Measurements from ENCODE around the gene INPP5E. TPM values are rescaled to one million over a fixed set of nuclear protein-coding genes. Genes with fewer than 3 reads are reported as not detected.

The INPP5E gene
- total RNA-seq, 1 donor, result 8.3 TPM

DNA sequence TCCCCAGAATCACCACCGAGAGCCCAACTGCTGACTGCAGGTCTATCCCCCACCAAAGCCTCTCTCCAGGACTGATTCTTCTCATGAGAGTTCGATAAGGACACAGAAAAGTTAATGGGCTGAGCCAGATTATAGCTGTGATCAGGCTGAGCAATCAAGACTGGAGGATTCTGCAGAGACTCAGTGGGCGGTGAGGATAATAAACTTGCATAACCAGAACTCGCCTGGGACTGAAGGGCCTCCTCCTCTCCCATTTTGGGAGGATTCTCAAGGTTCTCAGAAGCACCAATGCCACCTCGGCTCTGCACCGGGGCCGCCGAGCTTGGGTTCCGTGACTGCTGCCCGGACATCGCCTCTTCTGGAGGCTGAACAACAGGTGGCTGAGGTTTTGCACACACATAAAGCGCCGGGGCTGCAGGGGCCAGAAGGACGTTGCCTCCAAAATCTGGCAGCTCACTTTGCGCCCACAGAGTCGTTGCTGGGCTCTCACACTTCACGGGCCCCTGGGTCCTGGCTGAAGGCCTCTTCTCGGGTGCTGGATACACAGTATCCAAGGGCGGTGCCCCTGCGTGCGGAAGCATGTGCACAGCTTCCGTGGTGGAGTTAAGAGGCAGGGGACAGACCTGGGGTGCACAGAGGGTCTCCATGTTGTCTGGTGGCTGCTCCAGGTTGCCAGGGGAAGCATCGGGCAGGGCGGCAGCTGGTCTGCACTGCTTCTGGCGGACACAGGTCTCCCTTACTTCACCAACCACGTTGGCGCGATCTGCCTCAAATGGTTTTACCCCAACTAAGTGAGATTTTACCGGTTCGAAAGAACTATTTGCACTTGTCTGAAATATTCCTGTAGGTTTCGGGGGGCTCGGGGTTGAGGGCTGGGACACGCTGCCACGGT lies 35.6 kb upstream of the INPP5E start:
- no peak overlapping the region for H3K4me2 ChIP-seq (ENCODE audit: insufficient read depth, low read length)
- no peak overlapping the region for H3K27ac ChIP-seq (ENCODE audit: low read depth, low read length)
- H2AFZ ChIP-seq (ENCODE audit: low read length), result no peak overlapping the region
- H3K4me1 ChIP-seq (ENCODE audit: insufficient read depth, low read length), result no peaks in the 10 kb centered on the region
- peaks cover 90% of the 10 kb centered on the region for H4K20me1 ChIP-seq (ENCODE audit: insufficient read depth, low read length)
- no peaks in the 10 kb centered on the region for H3K9me3 ChIP-seq (ENCODE audit: low read depth, low read length)
- DNase-seq (ENCODE audit: insufficient read length, low spot score, missing footprints), result no peak
- H3K79me2 ChIP-seq (ENCODE audit: insufficient read depth, low read length), result peaks cover 100% of the 10 kb centered on the region
- H3K36me3 ChIP-seq (ENCODE audit: insufficient read depth, low read length), result peaks cover 84% of the 10 kb centered on the region
- H3K4me3 ChIP-seq (ENCODE audit: insufficient read depth, low read length), result no peak overlapping the region
- H3K27me3 ChIP-seq (ENCODE audit: insufficient read depth, low read length), result no peaks in the 10 kb centered on the region
- TF ChIP-seq, protein P1, sequence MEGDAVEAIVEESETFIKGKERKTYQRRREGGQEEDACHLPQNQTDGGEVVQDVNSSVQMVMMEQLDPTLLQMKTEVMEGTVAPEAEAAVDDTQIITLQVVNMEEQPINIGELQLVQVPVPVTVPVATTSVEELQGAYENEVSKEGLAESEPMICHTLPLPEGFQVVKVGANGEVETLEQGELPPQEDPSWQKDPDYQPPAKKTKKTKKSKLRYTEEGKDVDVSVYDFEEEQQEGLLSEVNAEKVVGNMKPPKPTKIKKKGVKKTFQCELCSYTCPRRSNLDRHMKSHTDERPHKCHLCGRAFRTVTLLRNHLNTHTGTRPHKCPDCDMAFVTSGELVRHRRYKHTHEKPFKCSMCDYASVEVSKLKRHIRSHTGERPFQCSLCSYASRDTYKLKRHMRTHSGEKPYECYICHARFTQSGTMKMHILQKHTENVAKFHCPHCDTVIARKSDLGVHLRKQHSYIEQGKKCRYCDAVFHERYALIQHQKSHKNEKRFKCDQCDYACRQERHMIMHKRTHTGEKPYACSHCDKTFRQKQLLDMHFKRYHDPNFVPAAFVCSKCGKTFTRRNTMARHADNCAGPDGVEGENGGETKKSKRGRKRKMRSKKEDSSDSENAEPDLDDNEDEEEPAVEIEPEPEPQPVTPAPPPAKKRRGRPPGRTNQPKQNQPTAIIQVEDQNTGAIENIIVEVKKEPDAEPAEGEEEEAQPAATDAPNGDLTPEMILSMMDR (IDR thresholded peaks at IDR 0.05; ENCODE audit: extremely low read depth, low read depth, low read length), result no peak

DNA sequence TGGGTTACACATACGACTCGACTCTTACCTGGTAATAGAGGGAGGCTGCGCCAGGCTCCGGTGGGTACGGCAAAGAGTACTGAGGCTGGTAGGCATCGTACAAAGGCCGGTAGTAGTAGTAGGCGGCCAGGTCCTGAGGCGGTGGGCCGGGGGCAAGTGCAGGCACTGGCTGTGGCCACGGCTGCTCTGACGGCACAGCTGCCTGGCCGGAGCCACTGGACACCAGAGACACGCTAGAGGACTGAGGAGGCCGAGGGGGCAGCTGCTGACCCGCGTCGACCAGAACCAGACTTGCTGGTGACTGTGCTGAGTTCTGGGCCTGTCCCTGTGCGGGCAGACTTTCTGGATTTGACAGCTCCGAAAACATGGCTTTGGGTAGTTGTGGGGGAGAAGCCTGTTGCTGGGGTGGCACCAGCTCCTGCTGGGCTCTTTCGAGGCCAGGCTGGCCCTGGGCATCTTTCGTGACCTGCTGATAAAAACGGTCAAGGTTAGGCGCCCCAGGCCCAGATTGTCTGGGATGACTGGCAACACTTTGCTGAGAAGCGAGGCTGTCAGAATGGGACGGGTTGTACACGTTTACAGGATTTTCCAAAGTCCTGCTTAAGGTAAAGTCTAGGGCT lies 34.5 kb upstream of the INPP5E start:
- Histone ChIP-seq H3K9me3 (ENCODE audit: low read depth, low read length) (no peaks in the 10 kb centered on the region), H3K4me1 (ENCODE audit: insufficient read depth, low read length) (no peaks in the 10 kb centered on the region), H3K27ac (ENCODE audit: low read depth, low read length) (no peak overlapping the region), H3K36me3 (ENCODE audit: insufficient read depth, low read length) (peaks cover 89% of the 10 kb centered on the region), H3K27me3 (ENCODE audit: insufficient read depth, low read length) (no peaks in the 10 kb centered on the region), H2AFZ (ENCODE audit: low read length) (no peak overlapping the region), H3K79me2 (ENCODE audit: insufficient read depth, low read length) (peaks cover 100% of the 10 kb centered on the region), H3K4me3 (ENCODE audit: insufficient read depth, low read length) (no peak overlapping the region), H3K4me2 (ENCODE audit: insufficient read depth, low read length) (no peak overlapping the region), H4K20me1 (ENCODE audit: insufficient read depth, low read length) (peaks cover 90% of the 10 kb centered on the region)
- DNase-seq (ENCODE audit: insufficient read length, low spot score, missing footprints), result no peak
- TF ChIP-seq, protein P1 (IDR thresholded peaks at IDR 0.05; ENCODE audit: extremely low read depth, low read depth, low read length), result no peak

DNA sequence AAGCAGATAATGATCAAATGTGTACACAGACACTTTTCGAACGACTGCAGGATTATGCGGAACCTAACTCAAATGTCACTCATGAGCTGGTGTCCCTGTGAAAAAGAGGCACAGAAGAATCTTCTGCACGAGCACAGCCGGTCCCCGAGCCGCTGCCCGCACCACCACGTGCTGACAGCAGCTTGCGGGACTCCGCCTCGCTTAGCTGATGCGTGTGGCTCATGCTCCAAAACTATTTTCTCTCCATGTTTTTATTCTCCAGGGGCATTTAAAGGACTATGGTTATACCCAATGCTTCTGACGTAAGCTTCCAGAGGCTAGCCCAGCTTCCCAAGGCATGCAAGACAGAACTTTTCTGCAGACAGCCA lies 33.7 kb upstream of the INPP5E start:
- DNase-seq (ENCODE audit: insufficient read length, low spot score, missing footprints), result no peak
- Histone ChIP-seq H2AFZ (ENCODE audit: low read length) (no peak overlapping the region), H3K27ac (ENCODE audit: low read depth, low read length) (no peak overlapping the region), H3K4me1 (ENCODE audit: insufficient read depth, low read length) (no peaks in the 10 kb centered on the region), H3K36me3 (ENCODE audit: insufficient read depth, low read length) (peaks cover 93% of the 10 kb centered on the region), H3K4me2 (ENCODE audit: insufficient read depth, low read length) (no peak overlapping the region), H4K20me1 (ENCODE audit: insufficient read depth, low read length) (peaks cover 87% of the 10 kb centered on the region), H3K79me2 (ENCODE audit: insufficient read depth, low read length) (peaks cover 100% of the 10 kb centered on the region), H3K27me3 (ENCODE audit: insufficient read depth, low read length) (no peaks in the 10 kb centered on the region), H3K9me3 (ENCODE audit: low read depth, low read length) (no peaks in the 10 kb centered on the region), H3K4me3 (ENCODE audit: insufficient read depth, low read length) (no peak overlapping the region)
- TF ChIP-seq, protein P1 (IDR thresholded peaks at IDR 0.05; ENCODE audit: extremely low read depth, low read depth, low read length), result no peak

Data from osteoblast (primary cell).